Breast epithelium (tissue), 4 donors: Measurements from ENCODE around the gene SNX18. TPM values are rescaled to one million over a fixed set of nuclear protein-coding genes. Genes with fewer than 3 reads are reported as not detected.

Experiments used
- DNase-seq, 2 donors: peaks; one replicate each; pipeline ENCODE4 v3.0.0-alpha.2; 2019; ENCODE audit warnings: low spot score in 2 of 2
- H3K27ac ChIP-seq, 2 donors: fragments of 200-600 bp; sonication (generic) in 1 of 2; one replicate each; pipeline ENCODE4 v1.5.1; 2016 to 2019; ENCODE audit warnings: mild to moderate bottlenecking in 1 of 2
- H3K27me3 ChIP-seq, 2 donors: fragments of 200-600 bp; sonication (generic) in 1 of 2; one replicate each; pipeline versions ENCODE4 v1.5.1 to v1.6.0; 2017 to 2019; ENCODE audit warnings: control low read depth in 1 of 2, mild to moderate bottlenecking in 1 of 2
- H3K36me3 ChIP-seq: fragments of 200-600 bp; one replicate; pipeline ENCODE4 v1.5.1; 2019
- H3K4me1 ChIP-seq, 2 donors: fragments of 200-600 bp; sonication (generic); one replicate each; pipeline ENCODE4 v1.5.1; 2016 to 2019; ENCODE audit warnings: control low read depth in 1 of 2
- H3K4me3 ChIP-seq, 3 donors: fragments of 200-600 bp; sonication (generic); 1 replicate in 2 of 3; 2 replicates in 1 of 3; pipeline ENCODE4 v1.5.1; 2016 to 2019; ENCODE audit warnings: mild to moderate bottlenecking in 3 of 3, moderate library complexity in 2 of 3
- H3K9me3 ChIP-seq, 2 donors: fragments of 200-600 bp; sonication (generic) in 1 of 2; one replicate each; pipeline ENCODE4 v1.5.1; 2016 to 2019; ENCODE audit warnings: control low read depth in 1 of 2
- POLR2A ChIP-seq: fragments of 450-650 bp; IDR thresholded peaks from one replicate; pipeline ENCODE4 v1.6.1; 2016; ENCODE audit warnings: antibody characterized with exemption, mild to moderate bottlenecking, moderate library complexity
- POLR2AphosphoS5 ChIP-seq, 3 donors: sonication (generic); formaldehyde crosslinking; IDR thresholded peaks; one replicate each; pipeline ENCODE4 v1.6.1; 2017; ENCODE audit warnings: antibody characterized with exemption in 3 of 3
- intact Hi-C: fragments of 100-400 bp; cut with DNase I; formaldehyde crosslinking; loops from one replicate; pipeline ENCODE4 v1.15.1; 2023; ENCODE audit warnings: low total_unique reads
- total RNA-seq, 3 donors: library from RNA; depleted of rRNA; stranded (reverse); fragments of >200 nt; gene quantifications; one replicate each; pipeline ENCODE4 v1.1.0, GENCODE V29; 2016
- TF ChIP-seq, protein P1 (sequence below), 3 donors: fragments of 450-650 bp; IDR thresholded peaks; one replicate each; pipeline ENCODE4 v1.5.1; 2016 to 2017; ENCODE audit warnings: antibody characterized with exemption in 3 of 3, mild to moderate bottlenecking in 3 of 3, moderate library complexity in 3 of 3

The SNX18 gene
- total RNA-seq, 3 donors from 2014 or later = 29.2 to 37.3 (median 33.1) TPM

DNA sequence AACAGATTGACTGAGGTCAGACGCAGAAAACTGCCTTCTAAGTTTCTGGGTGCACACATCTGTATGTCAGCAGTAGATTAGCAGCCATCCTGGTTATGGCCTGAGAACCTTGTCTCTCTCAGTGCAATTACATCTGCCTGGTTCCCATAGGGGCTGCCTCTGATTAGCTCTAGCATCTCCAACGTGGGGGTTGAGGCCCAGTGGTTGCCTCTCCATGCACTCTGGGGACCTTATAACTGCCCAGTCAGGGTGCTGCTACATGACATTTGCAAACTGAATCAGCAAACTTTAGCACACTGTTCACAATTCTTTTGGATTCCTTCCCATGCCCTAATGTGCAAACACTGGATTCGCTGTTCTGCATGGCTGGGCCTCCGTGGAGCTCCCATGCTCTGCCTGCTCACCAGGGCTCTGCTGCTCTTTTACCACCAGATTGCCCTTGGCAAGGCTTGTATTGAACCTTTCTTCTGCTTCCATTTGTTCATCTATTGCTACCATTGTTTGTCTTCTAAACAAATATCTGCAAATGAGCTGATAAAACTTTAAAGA lies 36.2 kb downstream of the SNX18 start:
- no peaks in the 10 kb centered on the region for H3K9me3 ChIP-seq
- H3K36me3 ChIP-seq = no peaks in the 10 kb centered on the region
- no peak overlapping the region for H3K27ac ChIP-seq
- H3K4me3 ChIP-seq = no peak overlapping the region
- H3K27me3 ChIP-seq = no peaks in the 10 kb centered on the region
- no peak for DNase-seq
- TF ChIP-seq, protein P1, sequence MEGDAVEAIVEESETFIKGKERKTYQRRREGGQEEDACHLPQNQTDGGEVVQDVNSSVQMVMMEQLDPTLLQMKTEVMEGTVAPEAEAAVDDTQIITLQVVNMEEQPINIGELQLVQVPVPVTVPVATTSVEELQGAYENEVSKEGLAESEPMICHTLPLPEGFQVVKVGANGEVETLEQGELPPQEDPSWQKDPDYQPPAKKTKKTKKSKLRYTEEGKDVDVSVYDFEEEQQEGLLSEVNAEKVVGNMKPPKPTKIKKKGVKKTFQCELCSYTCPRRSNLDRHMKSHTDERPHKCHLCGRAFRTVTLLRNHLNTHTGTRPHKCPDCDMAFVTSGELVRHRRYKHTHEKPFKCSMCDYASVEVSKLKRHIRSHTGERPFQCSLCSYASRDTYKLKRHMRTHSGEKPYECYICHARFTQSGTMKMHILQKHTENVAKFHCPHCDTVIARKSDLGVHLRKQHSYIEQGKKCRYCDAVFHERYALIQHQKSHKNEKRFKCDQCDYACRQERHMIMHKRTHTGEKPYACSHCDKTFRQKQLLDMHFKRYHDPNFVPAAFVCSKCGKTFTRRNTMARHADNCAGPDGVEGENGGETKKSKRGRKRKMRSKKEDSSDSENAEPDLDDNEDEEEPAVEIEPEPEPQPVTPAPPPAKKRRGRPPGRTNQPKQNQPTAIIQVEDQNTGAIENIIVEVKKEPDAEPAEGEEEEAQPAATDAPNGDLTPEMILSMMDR (IDR thresholded peaks at IDR 0.05) = no peak
- TF ChIP-seq POLR2A (no peak), POLR2AphosphoS5 (IDR thresholded peaks at IDR 0.05) (no peak)
- H3K4me1 ChIP-seq = no peaks in the 10 kb centered on the region
- intact Hi-C loops = no loop called here

DNA sequence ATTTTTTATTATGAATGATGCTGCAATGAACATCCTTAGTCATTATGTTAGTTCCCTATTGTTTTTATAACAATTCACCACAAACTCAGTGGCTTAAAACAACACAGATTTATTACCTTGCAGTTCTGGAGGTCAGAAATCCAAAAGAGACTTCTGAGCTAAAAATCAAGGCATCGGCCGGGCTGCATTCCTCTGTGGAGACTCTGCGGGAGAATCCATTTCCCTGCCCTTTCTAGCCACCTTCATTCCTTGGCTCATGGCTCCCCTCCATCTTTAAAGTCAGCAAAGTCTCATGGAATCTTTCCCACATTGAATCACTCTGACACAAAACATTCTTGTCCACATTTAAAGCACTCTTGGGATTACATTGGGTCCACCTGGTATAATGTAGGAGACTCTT lies 38.6 kb downstream of the SNX18 start:
- no peaks in the 10 kb centered on the region for H3K9me3 ChIP-seq
- H3K36me3 ChIP-seq = no peaks in the 10 kb centered on the region
- intact Hi-C loops = no loop called here
- no peak for TF ChIP-seq POLR2A
- TF ChIP-seq, protein P1 (IDR thresholded peaks at IDR 0.05) = no peak
- no peak for TF ChIP-seq POLR2AphosphoS5 (IDR thresholded peaks at IDR 0.05)
- no peak overlapping the region for H3K4me3 ChIP-seq
- DNase-seq = no peak
- no peaks in the 10 kb centered on the region for H3K27me3 ChIP-seq
- no peaks in the 10 kb centered on the region for H3K4me1 ChIP-seq
- H3K27ac ChIP-seq = no peak overlapping the region

DNA sequence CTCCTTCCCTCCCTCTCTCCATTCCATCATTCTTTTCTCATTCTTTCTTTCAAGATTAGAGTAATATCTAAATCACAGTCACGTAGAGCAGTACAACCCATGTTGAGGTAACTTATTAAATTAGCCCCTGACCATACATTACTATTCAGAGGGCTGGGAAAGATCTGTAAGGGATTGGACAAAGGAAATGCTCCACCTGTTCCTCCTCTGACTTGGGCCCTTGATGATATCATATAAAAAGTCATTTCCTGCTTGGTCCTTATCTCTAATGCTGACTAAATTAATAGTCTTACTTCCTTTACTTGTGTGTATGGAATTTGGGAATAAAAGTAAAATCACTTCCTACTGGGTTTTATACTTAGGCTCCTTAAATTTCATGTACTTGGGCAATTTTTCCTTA lies 40.8 kb downstream of the SNX18 start:
- Histone ChIP-seq H3K27ac (no peak overlapping the region), H3K4me3 (no peak overlapping the region), H3K27me3 (no peaks in the 10 kb centered on the region), H3K36me3 (no peaks in the 10 kb centered on the region), H3K4me1 (no peaks in the 10 kb centered on the region), H3K9me3 (no peaks in the 10 kb centered on the region)
- no peak for DNase-seq
- intact Hi-C loops = no loop called here
- no peak for TF ChIP-seq POLR2A
- TF ChIP-seq POLR2AphosphoS5 (IDR thresholded peaks at IDR 0.05) = no peak
- TF ChIP-seq, protein P1 (IDR thresholded peaks at IDR 0.05) = no peak

DNA sequence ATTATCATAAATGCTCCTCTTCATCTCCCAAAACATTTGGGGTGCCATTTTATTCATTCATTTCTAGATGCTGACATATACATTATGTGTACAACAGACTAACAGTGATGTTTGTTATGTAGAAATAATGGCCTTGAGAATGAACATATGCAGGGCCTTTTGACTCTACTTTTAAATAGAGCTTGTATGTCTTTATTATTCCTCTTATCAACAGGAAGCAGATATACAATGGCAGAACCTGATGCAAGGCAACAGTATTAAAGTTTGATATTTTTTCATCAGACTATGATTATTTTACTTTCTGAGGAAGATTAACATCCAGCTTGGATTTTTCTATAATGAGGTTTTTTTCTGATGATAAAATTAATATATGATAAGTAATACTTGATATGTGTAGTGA lies 44.1 kb downstream of the SNX18 start:
- intact Hi-C loops = no loop called here
- H3K36me3 ChIP-seq = no peaks in the 10 kb centered on the region
- no peak overlapping the region for H3K27ac ChIP-seq
- no peaks in the 10 kb centered on the region for H3K9me3 ChIP-seq
- no peaks in the 10 kb centered on the region for H3K4me1 ChIP-seq
- no peak for TF ChIP-seq POLR2A
- H3K27me3 ChIP-seq = no peaks in the 10 kb centered on the region
- DNase-seq = no peak
- H3K4me3 ChIP-seq = no peak overlapping the region

DNA sequence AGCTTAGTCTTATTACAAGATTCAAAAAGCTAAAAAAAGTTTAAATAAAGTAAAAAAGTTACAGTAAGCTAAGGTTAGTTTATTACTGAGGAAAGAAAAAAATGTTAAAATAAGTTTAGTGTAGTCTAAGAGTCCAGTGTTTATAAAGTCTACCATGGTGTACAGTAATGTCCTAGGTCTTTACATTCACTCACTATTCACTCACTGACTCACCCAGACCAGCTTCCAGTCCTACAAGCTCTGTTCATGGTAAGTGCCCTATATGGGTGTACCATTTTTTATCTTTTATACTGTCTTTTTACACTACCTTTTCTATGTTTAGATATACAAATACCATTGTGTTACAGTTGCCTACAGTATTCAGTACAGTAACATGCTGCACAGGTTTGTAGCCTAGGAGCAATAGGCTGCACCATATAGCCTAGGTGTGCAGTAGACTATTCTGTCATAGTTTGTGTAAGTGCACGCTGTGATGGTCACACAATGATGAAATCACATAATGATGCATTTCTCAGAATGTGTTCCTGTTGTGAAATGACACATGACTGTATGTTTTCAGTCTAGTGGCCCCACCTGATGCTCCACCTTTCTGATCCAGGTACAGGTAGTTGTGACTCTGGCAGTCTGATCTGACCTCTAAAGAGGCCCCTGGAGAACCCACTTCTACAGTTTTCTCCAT lies 45.7 kb downstream of the SNX18 start:
- Histone ChIP-seq H3K4me1 (no peaks in the 10 kb centered on the region), H3K9me3 (no peaks in the 10 kb centered on the region), H3K27ac (no peak overlapping the region), H3K4me3 (no peak overlapping the region), H3K36me3 (no peaks in the 10 kb centered on the region), H3K27me3 (no peaks in the 10 kb centered on the region)
- DNase-seq = no peak
- TF ChIP-seq POLR2AphosphoS5 (IDR thresholded peaks at IDR 0.05) (no peak), POLR2A (no peak)
- TF ChIP-seq, protein P1 (IDR thresholded peaks at IDR 0.05) = no peak
- intact Hi-C loops = no loop called here
